ENCODE measurements around the gene RPTOR. TPM values are rescaled to one million over a fixed set of nuclear protein-coding genes. Genes with fewer than 3 reads are reported as not detected.

The RPTOR gene
- total and polyA plus RNA-seq, 2 donors (not counting 3 experiments of a cell fraction or from before 2014, with no cell fraction given) = 10.7 to 41.8 TPM

- ChIA-PET CTCF (interaction anchor here (0.8 to 1.1 kb wide), 2 partner anchors 12 to 26 kb away, joined by 3 read pairs; no protein-coding TSS in a partner anchor), POLR2A (no interaction called here)
- H2AFZ ChIP-seq (ENCODE audit: low read depth, low read length) = no peak overlapping the region
- H3K4me1 ChIP-seq (ENCODE audit: control insufficient read depth, extremely low read depth, insufficient read depth, low read length) = no peaks in the 10 kb centered on the region
- no peaks in the 10 kb centered on the region for H3K9me3 ChIP-seq (replicated peaks; ENCODE audit: control insufficient read depth, insufficient read depth, low read length)
- H3K36me3 ChIP-seq (ENCODE audit: control insufficient read depth in 2 of 2, extremely low read depth in 1 of 2, insufficient read depth in 2 of 2, low read length in 2 of 2) = peaks cover 0 to 3% of the 10 kb centered on the region in 2 experiments
- no peaks in the 10 kb centered on the region for H3K79me2 ChIP-seq (ENCODE audit: control insufficient read depth, insufficient read depth, low read length)
- H3K9me1 ChIP-seq (replicated peaks; ENCODE audit: control insufficient read depth, extremely low read depth, insufficient read depth, low read length) = no peaks in the 10 kb centered on the region
- dilution Hi-C loops (cut with MboI; ENCODE audit: extremely low pct_ligation_motif_present, low sequenced_read_pairs) = no loop called here
- H3K4me2 ChIP-seq (ENCODE audit: insufficient read depth, low read length) = no peak overlapping the region
- H4K20me1 ChIP-seq (replicated peaks; ENCODE audit: control insufficient read depth, extremely low read depth, insufficient read depth, low read length) = no peaks in the 10 kb centered on the region
- TF ChIP-seq POLR2AphosphoS5 (IDR thresholded peaks at IDR 0.05; ENCODE audit: insufficient read depth, low read depth, low read length) (no peak), EZH2 (IDR thresholded peaks at IDR 0.05; ENCODE audit: borderline replicate concordance, low read depth, low read length, severe bottlenecking) (no peak), CTCF (IDR thresholded peaks at IDR 0.05; ENCODE audit: extremely low read depth in 1 of 2, insufficient read depth in 1 of 2, low read depth in 1 of 2, low read length in 2 of 2) (no peak), POLR2A (IDR thresholded peaks at IDR 0.05; ENCODE audit: low read depth, low read length) (no peak), MAX (IDR thresholded peaks at IDR 0.05; ENCODE audit: insufficient read depth, insufficient read length) (no peak), GATA2 (IDR thresholded peaks at IDR 0.05; ENCODE audit: insufficient read depth, insufficient read length, low read depth, low read length) (no peak), MYC (IDR thresholded peaks at IDR 0.05; ENCODE audit: low read depth, low read length) (no peak), JUN (IDR thresholded peaks at IDR 0.05; ENCODE audit: borderline replicate concordance, insufficient read depth, insufficient read length, low read depth) (no peak), FOS (IDR thresholded peaks at IDR 0.05; ENCODE audit: borderline replicate concordance, insufficient read depth, low read length) (no peak)
- FAIRE-seq (no peak), DNase-seq (ENCODE audit: low read depth, low spot score) (no peak)
- no peak overlapping the region for H3K9ac ChIP-seq (replicated peaks; ENCODE audit: extremely low read depth, insufficient read depth, low read length)
- BruUV-seq (replicated peaks) = no TSS peak
- no peak overlapping the region for H3K4me3 ChIP-seq (replicated peaks in 1 of 3; ENCODE audit: insufficient read depth in 1 of 3, low read depth in 1 of 3, low read length in 3 of 3)
- intact Hi-C loops (cut with micrococcal nuclease) = no loop called here
- H3K27me3 ChIP-seq (ENCODE audit: control insufficient read depth in 2 of 2, insufficient read depth in 2 of 2, low read length in 2 of 2) = no peaks in the 10 kb centered on the region
- no peak overlapping the region for H3K27ac ChIP-seq (ENCODE audit: insufficient read depth, low read depth, low read length)
Observed at GRCh38 chr17:80955671-80956280, 411.1 kb downstream of the RPTOR start.

Measured in endothelial cell of umbilical vein (primary cell).